Gastroesophageal sphincter (tissue), 4 donors: ENCODE results near the gene NIFK. TPM values are rescaled to one million over a fixed set of nuclear protein-coding genes. Genes with fewer than 3 reads are reported as not detected.

Experiments used
- ATAC-seq: fragments of 150-250 bp; one replicate; pipeline ENCODE4 v1.9.1; 2016; ENCODE audit warnings: mild to moderate bottlenecking, moderate library complexity
- H3K27ac ChIP-seq, 4 donors: fragments of 200-600 bp; sonication (generic) in 3 of 4; 1 replicate in 3 of 4; 2 replicates in 1 of 4; pipeline ENCODE4 v1.5.1; 2016 to 2019
- H3K27me3 ChIP-seq: fragments of 200-600 bp; sonication (generic); one replicate; pipeline ENCODE4 v1.5.1; 2019
- H3K36me3 ChIP-seq, 2 donors: fragments of 200-600 bp; sonication (generic); one replicate each; pipeline ENCODE4 v1.5.1; 2019; ENCODE audit warnings: control low read depth in 1 of 2
- H3K4me1 ChIP-seq, 3 donors: fragments of 200-600 bp; sonication (generic); 1 replicate in 2 of 3; 2 replicates in 1 of 3; pipeline ENCODE4 v1.5.1; 2016 to 2019; ENCODE audit warnings: control low read depth in 2 of 3
- H3K4me3 ChIP-seq, 2 donors: fragments of 200-600 bp; sonication (generic); one replicate each; pipeline ENCODE4 v1.5.1; 2019; ENCODE audit warnings: mild to moderate bottlenecking in 1 of 2, moderate library complexity in 1 of 2
- H3K9me3 ChIP-seq, 3 donors: fragments of 200-600 bp; sonication (generic); one replicate each; pipeline ENCODE4 v1.5.1; 2017 to 2019; ENCODE audit warnings: control low read depth in 2 of 3
- CTCF ChIP-seq, 4 experiments: fragments of 200-600 bp in 2 of 4; fragments of 450-650 bp in 2 of 4; sonication (generic) in 1 of 4; IDR thresholded peaks; one replicate each; pipeline ENCODE4 v1.5.1; 2017 to 2019; ENCODE audit warnings: antibody characterized with exemption in 4 of 4, mild to moderate bottlenecking in 2 of 4, moderate library complexity in 2 of 4
- EP300 ChIP-seq: sonication (generic); formaldehyde crosslinking; IDR thresholded peaks from one replicate; pipeline ENCODE4 v1.6.1; 2017; ENCODE audit warnings: antibody characterized with exemption, mild to moderate bottlenecking
- POLR2A ChIP-seq, 2 donors: fragments of 450-650 bp; IDR thresholded peaks; one replicate each; pipeline ENCODE4 v1.6.1; 2017; ENCODE audit warnings: antibody characterized with exemption in 2 of 2, mild to moderate bottlenecking in 2 of 2, moderate library complexity in 1 of 2
- POLR2AphosphoS5 ChIP-seq: sonication (generic); formaldehyde crosslinking; IDR thresholded peaks from one replicate; pipeline ENCODE4 v1.6.1; 2017; ENCODE audit warnings: antibody characterized with exemption
- WGBS, 2 donors: methylation state at CpG; one replicate each; pipeline ENCODE4 v1.1.5; 2018; ENCODE audit warnings: low coverage in 1 of 2; 5-methylcytosine and 5-hydroxymethylcytosine counted together
- total RNA-seq, 4 donors: library from RNA; depleted of rRNA; stranded (reverse); fragments of >200 nt; gene quantifications; one replicate each; pipeline ENCODE4 v1.1.0, GENCODE V29; 2016

NIFK gene
- total RNA-seq, 4 donors from 2014 or later, result 16.2 to 92.7 (median 46.7) TPM

- no peak overlapping the region for H3K4me3 ChIP-seq
- 78 to 90% methylated on average over 2 to 3 of the region's 3 CpGs for WGBS, 2 donors
- H3K27ac ChIP-seq, result no peak overlapping the region
- no peaks in the 10 kb centered on the region for H3K4me1 ChIP-seq
- ATAC-seq, result no peak
- TF ChIP-seq POLR2AphosphoS5 (no peak), CTCF (IDR thresholded peaks at IDR 0.05) (no peak), POLR2A (IDR thresholded peaks at IDR 0.05) (no peak), EP300 (no peak)
- no peaks in the 10 kb centered on the region for H3K9me3 ChIP-seq
- H3K27me3 ChIP-seq, result no peaks in the 10 kb centered on the region
- peaks cover 0 to 5% of the 10 kb centered on the region in 2 donors for H3K36me3 ChIP-seq
Observed at GRCh38 chr2:121776361-121776760, 39.7 kb upstream of the NIFK start.

- Histone ChIP-seq H3K9me3 (no peaks in the 10 kb centered on the region), H3K4me1 (no peaks in the 10 kb centered on the region), H3K27me3 (no peaks in the 10 kb centered on the region), H3K27ac (no peak overlapping the region), H3K36me3 (peaks cover 0 to 18% of the 10 kb centered on the region in 2 donors), H3K4me3 (no peak overlapping the region)
- WGBS, 2 donors, result 86 to 91% methylated on average over 10 to 12 of the region's 13 CpGs
- ATAC-seq, result no peak
- no peak for TF ChIP-seq POLR2AphosphoS5
- no peak for TF ChIP-seq CTCF (IDR thresholded peaks at IDR 0.05)
- TF ChIP-seq EP300, result no peak
- TF ChIP-seq POLR2A (IDR thresholded peaks at IDR 0.05), result no peak
Observed at GRCh38 chr2:121774235-121774634, 37.6 kb upstream of the NIFK start.

GRCh38 chr2:121771976-121772742 is 35.5 kb upstream of the NIFK start:
- Histone ChIP-seq H3K4me1 (no peaks in the 10 kb centered on the region), H3K27me3 (no peaks in the 10 kb centered on the region), H3K36me3 (peaks cover 0 to 39% of the 10 kb centered on the region in 2 donors), H3K27ac (no peak overlapping the region), H3K4me3 (no peak overlapping the region), H3K9me3 (no peaks in the 10 kb centered on the region)
- no peak for TF ChIP-seq POLR2A (IDR thresholded peaks at IDR 0.05)
- no peak for TF ChIP-seq CTCF (IDR thresholded peaks at IDR 0.05)
- no peak for TF ChIP-seq POLR2AphosphoS5
- no peak for TF ChIP-seq EP300
- 45 to 48% methylated on average over 4 to 6 of the region's 6 CpGs for WGBS, 2 donors
- ATAC-seq, result no peak

- ATAC-seq, result no peak
- H3K36me3 ChIP-seq, result peaks cover 0 to 78% of the 10 kb centered on the region in 2 donors
- H3K27ac ChIP-seq, result no peak overlapping the region
- no peak overlapping the region for H3K4me3 ChIP-seq
- WGBS, 2 donors, result 82 to 87% methylated on average over 2 to 5 of the region's 5 CpGs
- H3K9me3 ChIP-seq, result no peaks in the 10 kb centered on the region
- TF ChIP-seq POLR2AphosphoS5, result no peak
- TF ChIP-seq CTCF (IDR thresholded peaks at IDR 0.05), result no peak
- no peak for TF ChIP-seq POLR2A (IDR thresholded peaks at IDR 0.05)
- no peak for TF ChIP-seq EP300
- H3K4me1 ChIP-seq, result no peaks in the 10 kb centered on the region
- no peaks in the 10 kb centered on the region for H3K27me3 ChIP-seq
Observed at GRCh38 chr2:121768143-121768755, 31.6 kb upstream of the NIFK start.

GRCh38 chr2:121766624-121767023 is 29.9 kb upstream of the NIFK start:
- WGBS, 2 donors, result 91 to 100% methylated on average over 1 of the region's 1 CpG
- no peak overlapping the region for H3K27ac ChIP-seq
- TF ChIP-seq POLR2AphosphoS5, result no peak
- TF ChIP-seq EP300, result no peak
- TF ChIP-seq POLR2A (IDR thresholded peaks at IDR 0.05), result no peak
- TF ChIP-seq CTCF (IDR thresholded peaks at IDR 0.05), result no peak
- H3K27me3 ChIP-seq, result no peaks in the 10 kb centered on the region
- no peaks in the 10 kb centered on the region for H3K4me1 ChIP-seq
- H3K4me3 ChIP-seq, result no peak overlapping the region
- no peaks in the 10 kb centered on the region for H3K9me3 ChIP-seq
- peaks cover 0 to 89% of the 10 kb centered on the region in 2 donors for H3K36me3 ChIP-seq
- no peak for ATAC-seq
